Esophagus muscularis mucosa (tissue), 4 donors: ENCODE measurements around the gene CHMP6.

Source experiments
- EP300 ChIP-seq: sonication (generic); formaldehyde crosslinking; IDR thresholded peaks from one replicate; pipeline ENCODE4 v1.6.1; 2017; ENCODE audit warnings: antibody characterized with exemption
- POLR2A ChIP-seq: fragments of 450-650 bp; IDR thresholded peaks from one replicate; pipeline ENCODE4 v1.6.1; 2017; ENCODE audit warnings: antibody characterized with exemption, moderate library complexity, mild to moderate bottlenecking, low read depth
- POLR2AphosphoS5 ChIP-seq, 2 donors: sonication (generic); formaldehyde crosslinking; IDR thresholded peaks; one replicate each; pipeline ENCODE4 v1.6.1; 2017; ENCODE audit warnings: antibody characterized with exemption in 2 of 2
- TF ChIP-seq, protein P1 (sequence below), 3 experiments: fragments of 200-600 bp in 2 of 3; fragments of 450-650 bp in 1 of 3; sonication (generic) in 2 of 3; IDR thresholded peaks; one replicate each; pipeline ENCODE4 v1.5.1; 2017 to 2019; ENCODE audit warnings: antibody characterized with exemption in 3 of 3, mild to moderate bottlenecking in 2 of 3, moderate library complexity in 1 of 3

DNA sequence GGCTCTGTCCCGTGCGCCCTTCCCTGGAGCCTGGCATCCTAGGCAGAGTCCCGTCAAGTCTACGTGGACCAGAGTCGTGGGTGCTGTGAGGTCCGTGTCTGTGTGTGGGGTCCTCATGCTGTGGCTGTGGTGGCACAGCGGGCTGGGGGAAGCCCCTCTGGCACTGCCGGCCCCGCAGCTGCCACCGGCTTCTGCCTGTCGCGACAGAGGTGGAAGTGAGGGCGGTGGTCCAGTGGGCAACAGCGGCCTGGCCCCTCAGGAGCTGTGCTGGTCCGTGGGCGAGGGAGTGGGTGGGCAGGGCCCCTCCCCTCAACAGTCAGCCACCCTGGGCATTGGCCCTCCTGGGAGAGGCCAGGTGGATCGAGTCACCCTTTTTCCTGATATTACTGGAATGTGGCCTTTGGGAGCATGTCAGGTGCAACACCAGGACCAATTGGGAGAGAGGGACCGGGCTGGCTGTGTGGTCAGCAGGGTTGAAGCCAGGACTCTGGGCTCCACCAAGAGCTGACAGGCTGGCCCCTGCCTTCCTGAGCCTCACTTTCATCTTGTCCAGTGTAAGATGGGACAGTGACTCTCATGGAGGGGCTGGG, 55.2 kb downstream of the CHMP6 start:
- TF ChIP-seq, protein P1, sequence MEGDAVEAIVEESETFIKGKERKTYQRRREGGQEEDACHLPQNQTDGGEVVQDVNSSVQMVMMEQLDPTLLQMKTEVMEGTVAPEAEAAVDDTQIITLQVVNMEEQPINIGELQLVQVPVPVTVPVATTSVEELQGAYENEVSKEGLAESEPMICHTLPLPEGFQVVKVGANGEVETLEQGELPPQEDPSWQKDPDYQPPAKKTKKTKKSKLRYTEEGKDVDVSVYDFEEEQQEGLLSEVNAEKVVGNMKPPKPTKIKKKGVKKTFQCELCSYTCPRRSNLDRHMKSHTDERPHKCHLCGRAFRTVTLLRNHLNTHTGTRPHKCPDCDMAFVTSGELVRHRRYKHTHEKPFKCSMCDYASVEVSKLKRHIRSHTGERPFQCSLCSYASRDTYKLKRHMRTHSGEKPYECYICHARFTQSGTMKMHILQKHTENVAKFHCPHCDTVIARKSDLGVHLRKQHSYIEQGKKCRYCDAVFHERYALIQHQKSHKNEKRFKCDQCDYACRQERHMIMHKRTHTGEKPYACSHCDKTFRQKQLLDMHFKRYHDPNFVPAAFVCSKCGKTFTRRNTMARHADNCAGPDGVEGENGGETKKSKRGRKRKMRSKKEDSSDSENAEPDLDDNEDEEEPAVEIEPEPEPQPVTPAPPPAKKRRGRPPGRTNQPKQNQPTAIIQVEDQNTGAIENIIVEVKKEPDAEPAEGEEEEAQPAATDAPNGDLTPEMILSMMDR (IDR thresholded peaks at IDR 0.05) = no peak
- TF ChIP-seq EP300 = no peak
- no peak for TF ChIP-seq POLR2A
- no peak for TF ChIP-seq POLR2AphosphoS5 (IDR thresholded peaks at IDR 0.05)
